CD4-positive, alpha-beta T cell (primary cell): ENCODE results near the gene LACC1. TPM values are rescaled to one million over a fixed set of nuclear protein-coding genes. Genes with fewer than 3 reads are reported as not detected.

ENCODE experiments used
- ATAC-seq: fragments of 200-7000 bp; cut with Tn5 transposase; one replicate; pipeline ENCODE4 v1.10.0; 2022; ENCODE audit warnings: mild to moderate bottlenecking; ENCODE audit not compliant: poor library complexity
- CTCF ChIA-PET: fragments of 350-600 bp; sonication (Branson Sonifier 250); formaldehyde crosslinking; loops from one replicate; lab custom pipeline; 2021; ENCODE audit warnings: antibody characterized with exemption, inconsistent platforms; lab: Charles Lee
- POLR2A ChIA-PET: fragments of 350-600 bp; sonication (Branson Sonifier 250); formaldehyde crosslinking; loops from one replicate; lab custom pipeline; 2021; ENCODE audit warnings: antibody characterized with exemption, inconsistent platforms; lab: Charles Lee
- DNase-seq, 14 experiments: peaks; one replicate each; pipeline ENCODE4 v3.0.0-alpha.2; 2013 to 2020; ENCODE audit warnings: mixed read lengths in 2 of 14
- H3K27ac ChIP-seq, 2 donors: one replicate each; pipeline versions ENCODE4 v1.5.1 to v1.7.0; 2013; ENCODE audit warnings: low read length in 2 of 2, low read depth in 1 of 2, mild to moderate bottlenecking in 1 of 2
- H3K27me3 ChIP-seq, 2 experiments: 1 replicate in 1 of 2; 2 replicates in 1 of 2; pipeline versions ENCODE4 v1.6.1 to v1.7.0; 2013; ENCODE audit warnings: low read length in 2 of 2, control low read depth in 1 of 2, mild to moderate bottlenecking in 1 of 2, moderate library complexity in 1 of 2; ENCODE audit not compliant: insufficient read depth in 2 of 2, control insufficient read depth in 1 of 2
- H3K36me3 ChIP-seq: one replicate; pipeline ENCODE4 v1.6.1; 2013; ENCODE audit warnings: low read length, control low read depth; ENCODE audit not compliant: insufficient read depth
- H3K4me1 ChIP-seq: one replicate; pipeline ENCODE4 v1.6.1; 2013; ENCODE audit warnings: low read length, control low read depth; ENCODE audit not compliant: insufficient read depth
- H3K4me3 ChIP-seq: one replicate; pipeline ENCODE4 v1.5.1; 2013; ENCODE audit warnings: mild to moderate bottlenecking, low read length, moderate library complexity
- H3K9me3 ChIP-seq, 2 experiments: 1 replicate in 1 of 2; 2 replicates in 1 of 2; pipeline versions ENCODE4 v1.6.1 to v1.7.0; 2013; ENCODE audit warnings: low read length in 2 of 2, mild to moderate bottlenecking in 2 of 2, control low read depth in 1 of 2, moderate library complexity in 1 of 2; ENCODE audit not compliant: control insufficient read depth in 1 of 2, insufficient read depth in 1 of 2
- H3K27ac Mint-ChIP-seq: one replicate; pipeline ENCODE4 v1.8.0; 2020; ENCODE audit warnings: mixed read lengths
- H3K27me3 Mint-ChIP-seq: one replicate; pipeline ENCODE4 v1.8.0; 2021; ENCODE audit warnings: mixed read lengths
- H3K36me3 Mint-ChIP-seq: one replicate; pipeline ENCODE4 v1.8.0; 2021; ENCODE audit warnings: low read depth, mixed read lengths
- H3K4me1 Mint-ChIP-seq: one replicate; pipeline ENCODE4 v1.8.0; 2021; ENCODE audit warnings: low read depth, mixed read lengths
- H3K4me3 Mint-ChIP-seq: one replicate; pipeline ENCODE4 v1.8.0; 2020; ENCODE audit warnings: mild to moderate bottlenecking, mixed read lengths
- H3K9me3 Mint-ChIP-seq: one replicate; pipeline ENCODE4 v1.8.0; 2020; ENCODE audit warnings: mixed read lengths
- intact Hi-C, 2 experiments: fragments of 100-400 bp; cut with DNase I in 1 of 2; cut with micrococcal nuclease in 1 of 2; formaldehyde crosslinking; loops; one replicate each; pipeline versions ENCODE4 v1.15.1 to v1.9.0; 2023 to 2025; cut with DNase I, micrococcal nuclease
- total RNA-seq, 174 experiments: library from RNA in 2 of 174; stranded (reverse) in 2 of 174; gene quantifications; one replicate each; pipeline ENCODE4 v1.2.3 and lab custom pipeline; 2021 to 2026
- TF ChIP-seq, protein P1 (sequence below): fragments of 200-600 bp; IDR thresholded peaks from one replicate; pipeline ENCODE4 v1.8.0; 2022; ENCODE audit warnings: antibody characterized with exemption, mild to moderate bottlenecking

The LACC1 gene
- total RNA-seq, 2 experiments from 2014 or later, result 0.93 to 0.95 TPM

DNA sequence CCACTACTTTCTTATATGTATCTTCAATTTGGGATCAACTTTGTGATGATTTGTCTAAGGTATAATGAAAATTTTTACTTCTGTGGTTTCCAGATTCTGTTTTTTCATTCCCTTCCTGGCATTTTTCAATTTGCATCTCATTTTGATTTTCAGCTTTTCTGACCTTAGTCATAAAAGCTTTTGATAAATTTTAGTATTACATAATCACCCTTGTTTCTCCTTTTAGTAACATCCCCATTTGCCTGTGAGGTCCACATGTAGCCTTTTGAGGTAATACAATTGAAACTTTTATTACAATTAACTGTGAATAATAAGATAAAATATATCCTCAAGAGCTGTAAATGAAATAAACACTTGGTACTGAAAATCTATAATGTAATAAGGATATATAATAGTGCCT lies 31.2 kb downstream of the LACC1 start:
- TF ChIP-seq, protein P1, sequence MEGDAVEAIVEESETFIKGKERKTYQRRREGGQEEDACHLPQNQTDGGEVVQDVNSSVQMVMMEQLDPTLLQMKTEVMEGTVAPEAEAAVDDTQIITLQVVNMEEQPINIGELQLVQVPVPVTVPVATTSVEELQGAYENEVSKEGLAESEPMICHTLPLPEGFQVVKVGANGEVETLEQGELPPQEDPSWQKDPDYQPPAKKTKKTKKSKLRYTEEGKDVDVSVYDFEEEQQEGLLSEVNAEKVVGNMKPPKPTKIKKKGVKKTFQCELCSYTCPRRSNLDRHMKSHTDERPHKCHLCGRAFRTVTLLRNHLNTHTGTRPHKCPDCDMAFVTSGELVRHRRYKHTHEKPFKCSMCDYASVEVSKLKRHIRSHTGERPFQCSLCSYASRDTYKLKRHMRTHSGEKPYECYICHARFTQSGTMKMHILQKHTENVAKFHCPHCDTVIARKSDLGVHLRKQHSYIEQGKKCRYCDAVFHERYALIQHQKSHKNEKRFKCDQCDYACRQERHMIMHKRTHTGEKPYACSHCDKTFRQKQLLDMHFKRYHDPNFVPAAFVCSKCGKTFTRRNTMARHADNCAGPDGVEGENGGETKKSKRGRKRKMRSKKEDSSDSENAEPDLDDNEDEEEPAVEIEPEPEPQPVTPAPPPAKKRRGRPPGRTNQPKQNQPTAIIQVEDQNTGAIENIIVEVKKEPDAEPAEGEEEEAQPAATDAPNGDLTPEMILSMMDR, result no peak
- no peak overlapping the region for H3K4me3 Mint-ChIP-seq
- DNase-seq (no peak), ATAC-seq (no peak)
- ChIA-PET POLR2A (no interaction called here), CTCF (interaction anchor here (1.4 to 1.7 kb wide), 2 partner anchors 10 to 526 kb away, joined by 3 to 6 read pairs; no protein-coding TSS in a partner anchor)
- Histone ChIP-seq H3K36me3 (no peaks in the 10 kb centered on the region), H3K4me1 (no peaks in the 10 kb centered on the region), H3K4me3 (no peak overlapping the region), H3K27me3 (no peaks in the 10 kb centered on the region), H3K27ac (no peak overlapping the region), H3K9me3 (no peaks in the 10 kb centered on the region)
- intact Hi-C loops, result no loop called here
- peaks cover 8% of the 10 kb centered on the region for H3K27me3 Mint-ChIP-seq
- no peaks in the 10 kb centered on the region for H3K4me1 Mint-ChIP-seq
- no peaks in the 10 kb centered on the region for H3K36me3 Mint-ChIP-seq
- H3K9me3 Mint-ChIP-seq, result no peaks in the 10 kb centered on the region
- H3K27ac Mint-ChIP-seq, result no peak overlapping the region

- Histone ChIP-seq H3K27ac (no peak overlapping the region), H3K36me3 (no peaks in the 10 kb centered on the region), H3K4me1 (no peaks in the 10 kb centered on the region), H3K4me3 (no peak overlapping the region), H3K9me3 (no peaks in the 10 kb centered on the region), H3K27me3 (no peaks in the 10 kb centered on the region)
- Mint-ChIP-seq H3K9me3 (no peaks in the 10 kb centered on the region), H3K27ac (no peak overlapping the region), H3K36me3 (no peaks in the 10 kb centered on the region), H3K4me1 (no peaks in the 10 kb centered on the region), H3K27me3 (peaks cover 8% of the 10 kb centered on the region), H3K4me3 (no peak overlapping the region)
- no peak for ATAC-seq
- DNase-seq, result no peak
- TF ChIP-seq, protein P1, result no peak
- CTCF ChIA-PET, result interaction anchor here (1.4 to 1.7 kb wide), 2 partner anchors 10 to 526 kb away, joined by 3 to 6 read pairs; no protein-coding TSS in a partner anchor
- POLR2A ChIA-PET, result no interaction called here
- intact Hi-C loops, result no loop called here
Measured at GRCh38 chr13:43911278-43911677, 31.6 kb downstream of the LACC1 start.

DNA sequence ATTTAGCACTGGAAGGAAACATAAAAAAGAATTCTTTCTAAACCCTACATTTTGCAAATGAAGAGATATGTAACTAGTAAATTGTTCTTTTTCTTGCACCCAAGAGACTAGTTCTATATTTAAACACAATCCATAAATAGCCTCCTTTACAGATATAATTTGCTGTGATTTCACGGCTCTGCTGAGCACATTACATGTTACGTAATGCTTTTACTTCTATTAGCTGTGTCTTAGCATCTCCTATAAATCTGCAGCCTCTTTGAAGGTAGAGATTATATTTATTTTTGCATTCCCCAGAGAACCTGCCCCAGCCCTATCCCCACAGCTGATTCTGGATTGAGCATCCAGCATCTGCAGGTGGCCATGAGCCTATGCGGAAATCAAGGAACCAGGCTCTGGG lies 32.2 kb downstream of the LACC1 start:
- intact Hi-C loops, result no loop called here
- no peak for ATAC-seq

More for the DNA sequence above, 32.2 kb downstream of the LACC1 start:
- DNase-seq, result no peak
- Histone ChIP-seq H3K4me1 (no peaks in the 10 kb centered on the region), H3K27ac (no peak overlapping the region), H3K4me3 (no peak overlapping the region), H3K27me3 (no peaks in the 10 kb centered on the region), H3K36me3 (no peaks in the 10 kb centered on the region), H3K9me3 (no peaks in the 10 kb centered on the region)
- H3K9me3 Mint-ChIP-seq, result no peaks in the 10 kb centered on the region
- H3K4me1 Mint-ChIP-seq, result no peaks in the 10 kb centered on the region
- H3K36me3 Mint-ChIP-seq, result no peaks in the 10 kb centered on the region
- peaks cover 8% of the 10 kb centered on the region for H3K27me3 Mint-ChIP-seq
- ChIA-PET CTCF (interaction anchor here (1.4 to 1.7 kb wide), 2 partner anchors 9 to 525 kb away, joined by 3 to 6 read pairs; no protein-coding TSS in a partner anchor), POLR2A (no interaction called here)
- TF ChIP-seq, protein P1, result no peak
- no peak overlapping the region for H3K27ac Mint-ChIP-seq
- H3K4me3 Mint-ChIP-seq, result no peak overlapping the region
